Cardiac septum (tissue), 1 donor: ENCODE data around the gene RETN. TPM values are rescaled to one million over a fixed set of nuclear protein-coding genes. Genes with fewer than 3 reads are reported as not detected.

Experiments
- DNase-seq: peaks from one replicate; pipeline ENCODE4 v3.0.0-alpha.2; 2020; ENCODE audit warnings: low spot score
- intact Hi-C: fragments of 100-400 bp; cut with DNase I; formaldehyde crosslinking; loops from one replicate; pipeline ENCODE4 v1.14.0; 2022
- total RNA-seq: library from RNA; stranded (reverse); fragmentation: NEBNext Ultra II Directional; extraction: Animal tissue kit (Norgen Biotek cat#: 25700); gene quantifications from one replicate; pipeline ENCODE4 v1.2.1, GENCODE V29; 2021
- donor health status: DM: no; HTN: no; CAD: no.

The RETN gene
- total RNA-seq, 1 donor from 2014 or later, result 0.75 TPM

DNA sequence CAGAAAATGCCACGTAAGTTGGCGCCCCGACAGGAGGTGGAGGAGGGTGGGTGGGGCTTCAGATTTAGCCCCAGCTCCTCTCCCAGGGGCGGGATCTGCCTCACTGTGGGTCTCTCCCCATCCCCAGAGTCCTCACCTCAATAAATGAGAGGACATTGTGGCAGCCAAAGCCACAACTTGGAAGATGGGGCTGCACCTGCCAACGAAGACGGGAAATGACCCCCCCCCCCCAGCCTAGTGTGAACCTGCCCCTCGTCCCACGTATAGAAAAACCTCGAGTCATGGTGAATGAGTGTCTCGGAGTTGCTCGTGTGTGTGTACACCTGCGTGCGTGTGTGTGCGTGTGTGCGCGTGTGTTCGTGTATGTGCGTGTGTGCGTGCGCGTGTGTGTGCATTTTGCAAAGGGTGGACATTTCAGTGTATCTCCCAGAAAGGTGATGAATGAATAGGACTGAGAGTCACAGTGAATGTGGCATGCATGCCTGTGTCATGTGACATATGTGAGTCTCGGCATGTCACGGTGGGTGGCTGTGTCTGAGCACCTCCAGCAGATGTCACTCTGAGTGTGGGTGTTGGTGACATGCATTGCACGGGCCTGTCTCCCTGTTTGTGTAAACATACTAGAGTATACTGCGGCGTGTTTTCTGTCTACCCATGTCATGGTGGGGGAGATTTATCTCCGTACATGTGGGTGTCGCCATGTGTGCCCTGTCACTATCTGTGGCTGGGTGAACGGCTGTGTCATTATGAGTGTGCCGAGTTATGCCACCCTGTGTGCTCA is 10.3 kb downstream of the RETN start:
- intact Hi-C loops, result loop anchor here (5.0 kb wide), 1 partner anchor 112 kb away; no protein-coding TSS in a partner anchor
- no peak for DNase-seq

DNA sequence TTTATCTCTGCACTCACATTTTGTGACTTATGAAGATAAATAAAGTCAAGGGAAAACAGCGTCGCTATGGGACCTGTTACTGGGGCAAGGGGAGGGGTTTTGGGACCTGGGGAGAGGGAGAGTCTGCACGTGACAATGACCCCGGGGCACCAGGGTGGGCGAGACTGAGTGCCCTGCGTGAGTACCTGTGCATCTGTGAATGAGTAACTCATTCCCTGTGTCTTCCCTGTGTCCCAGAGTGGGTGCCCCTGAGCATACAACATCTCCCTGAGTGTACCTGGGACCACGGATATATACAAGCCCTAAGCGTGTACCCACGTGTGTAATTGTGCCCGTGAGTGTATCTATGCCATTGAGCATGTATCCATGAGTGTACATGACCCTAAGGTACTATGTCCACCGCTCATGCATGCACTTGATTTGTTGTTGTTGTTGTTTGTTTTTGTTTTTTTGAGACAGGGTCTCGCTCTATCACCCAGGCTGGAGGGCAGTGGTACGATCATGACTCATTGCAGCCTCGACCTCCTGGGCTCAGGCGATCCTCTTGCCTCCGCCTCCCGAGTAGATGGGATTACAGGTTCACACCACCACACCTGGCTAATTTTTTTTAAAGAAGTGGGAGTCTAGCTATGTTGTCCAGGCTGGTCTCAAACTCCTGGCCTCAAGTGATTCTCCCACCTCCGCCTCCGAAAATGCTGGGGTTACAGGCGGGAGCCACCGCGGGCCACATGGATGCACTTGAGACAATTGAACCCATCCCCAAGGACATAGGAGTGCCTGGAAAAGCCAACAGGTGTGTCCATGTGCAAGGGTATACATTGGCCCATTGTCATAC is 11.1 kb downstream of the RETN start:
- intact Hi-C loops, result loop anchor here (2.0 to 5.0 kb wide), 2 partner anchors 27 to 113 kb away; no protein-coding TSS in a partner anchor
- DNase-seq, result no peak

DNA sequence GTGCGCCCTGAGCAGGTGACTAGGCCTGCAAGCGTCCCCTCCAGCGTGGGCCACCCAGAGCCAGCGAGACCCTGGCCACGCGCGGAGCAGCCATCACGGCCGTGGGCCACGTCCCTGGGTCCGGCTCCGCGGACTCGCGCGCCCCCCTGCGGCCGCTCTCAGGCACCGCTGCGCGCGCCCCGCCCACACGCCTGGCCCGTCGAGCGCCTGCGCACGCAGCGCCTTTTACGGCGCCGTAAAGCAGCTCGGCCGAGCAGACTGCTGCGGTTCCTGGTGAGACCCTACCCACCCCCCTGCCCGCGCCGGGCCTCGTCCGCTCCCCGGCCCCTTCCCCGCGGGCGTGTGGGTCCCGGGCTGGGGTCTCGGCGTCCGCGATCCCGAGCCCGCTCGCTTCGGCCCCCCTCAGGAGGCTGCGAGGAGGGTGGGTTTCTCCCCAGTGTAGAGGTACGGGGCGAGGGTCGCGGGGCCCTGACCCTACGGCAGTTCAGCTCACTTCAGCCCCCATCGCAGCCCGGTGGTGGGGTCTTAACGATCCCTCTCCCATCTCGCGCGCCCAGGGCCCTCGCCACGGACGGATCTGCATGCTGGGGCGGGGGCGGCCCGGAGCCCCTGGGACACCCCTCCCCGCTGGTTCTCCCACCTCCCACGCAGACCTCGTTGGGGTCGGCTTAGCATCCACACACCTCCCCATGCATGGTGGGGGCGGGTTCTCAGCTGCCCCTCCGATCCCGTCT is 11.9 kb downstream of the RETN start, which contains the start of gene TRAPPC5:
Gene TRAPPC5, plus strand, starts transcription at position 228 of the 734 bp plus-strand sequence. CDS start 1,421 bp downstream, outside the sequence.
- DNase-seq, result peak; percentile 94
- intact Hi-C loops, result loop anchor here (2.0 kb wide), 1 partner anchor 28 kb away; no protein-coding TSS in a partner anchor

DNA sequence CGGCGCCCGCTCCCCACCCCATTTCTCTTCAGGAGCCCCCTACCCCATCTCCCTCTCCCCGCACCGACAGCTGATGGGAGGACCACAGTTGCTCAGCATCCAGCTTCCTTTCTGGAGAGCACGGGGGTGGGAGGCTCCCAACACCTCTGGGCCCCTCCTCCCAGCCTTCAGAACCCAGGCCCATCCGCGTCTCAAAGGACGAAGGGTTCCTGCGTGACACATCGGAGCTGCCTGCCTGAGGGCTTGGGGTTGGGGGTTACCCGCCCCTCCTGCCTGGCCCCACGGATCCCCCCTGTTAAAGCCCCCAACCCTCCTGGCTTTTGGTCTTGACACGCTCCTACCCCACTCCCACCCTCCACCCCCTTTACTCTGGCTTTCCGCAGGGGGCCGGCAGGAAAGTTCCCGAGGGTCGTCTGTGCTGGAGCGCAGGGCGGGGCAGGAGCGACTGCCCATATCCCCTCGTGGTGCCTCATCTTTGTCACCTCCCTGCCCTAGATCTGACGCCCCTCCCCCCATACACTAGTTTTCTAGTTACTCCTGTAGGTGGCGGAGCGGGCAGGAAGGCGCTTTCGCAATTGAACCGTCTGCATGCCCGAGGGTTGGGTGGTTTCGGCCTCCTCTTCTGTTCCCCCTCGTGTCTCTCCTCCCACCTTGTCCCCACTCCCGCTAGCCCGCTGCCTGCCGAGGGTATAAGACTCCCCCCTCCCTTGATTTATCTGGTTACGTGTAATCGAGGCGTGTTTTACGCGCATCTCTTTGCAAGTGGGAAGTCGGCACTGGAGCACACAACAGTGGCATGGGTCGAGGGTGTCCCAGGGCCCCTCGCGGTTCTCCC is 12.7 kb downstream of the RETN start:
- DNase-seq, result peak; percentile 92
- intact Hi-C loops, result loop anchor here (2.0 kb wide), 1 partner anchor 29 kb away; no protein-coding TSS in a partner anchor

DNA sequence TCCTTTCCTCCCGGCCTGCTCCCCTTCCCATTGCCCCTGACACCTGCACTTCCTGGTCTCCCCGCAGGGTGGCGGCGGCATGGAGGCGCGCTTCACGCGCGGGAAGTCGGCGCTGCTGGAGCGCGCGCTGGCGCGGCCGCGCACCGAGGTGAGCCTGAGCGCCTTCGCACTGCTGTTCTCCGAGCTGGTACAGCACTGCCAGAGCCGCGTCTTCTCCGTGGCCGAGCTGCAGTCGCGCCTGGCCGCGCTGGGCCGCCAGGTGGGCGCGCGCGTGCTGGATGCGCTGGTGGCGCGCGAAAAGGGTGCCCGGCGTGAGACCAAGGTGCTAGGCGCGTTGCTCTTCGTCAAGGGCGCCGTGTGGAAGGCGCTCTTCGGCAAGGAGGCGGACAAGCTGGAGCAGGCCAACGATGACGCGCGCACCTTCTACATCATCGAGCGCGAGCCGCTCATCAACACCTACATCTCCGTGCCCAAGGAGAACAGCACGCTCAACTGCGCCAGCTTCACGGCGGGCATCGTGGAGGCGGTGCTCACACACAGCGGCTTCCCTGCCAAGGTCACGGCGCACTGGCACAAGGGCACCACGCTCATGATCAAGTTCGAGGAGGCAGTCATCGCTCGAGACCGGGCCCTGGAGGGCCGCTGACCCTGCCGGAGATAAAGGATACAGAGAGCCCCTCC is 13.5 kb downstream of the RETN start:
- intact Hi-C loops, result no loop called here
- DNase-seq, result no peak

DNA sequence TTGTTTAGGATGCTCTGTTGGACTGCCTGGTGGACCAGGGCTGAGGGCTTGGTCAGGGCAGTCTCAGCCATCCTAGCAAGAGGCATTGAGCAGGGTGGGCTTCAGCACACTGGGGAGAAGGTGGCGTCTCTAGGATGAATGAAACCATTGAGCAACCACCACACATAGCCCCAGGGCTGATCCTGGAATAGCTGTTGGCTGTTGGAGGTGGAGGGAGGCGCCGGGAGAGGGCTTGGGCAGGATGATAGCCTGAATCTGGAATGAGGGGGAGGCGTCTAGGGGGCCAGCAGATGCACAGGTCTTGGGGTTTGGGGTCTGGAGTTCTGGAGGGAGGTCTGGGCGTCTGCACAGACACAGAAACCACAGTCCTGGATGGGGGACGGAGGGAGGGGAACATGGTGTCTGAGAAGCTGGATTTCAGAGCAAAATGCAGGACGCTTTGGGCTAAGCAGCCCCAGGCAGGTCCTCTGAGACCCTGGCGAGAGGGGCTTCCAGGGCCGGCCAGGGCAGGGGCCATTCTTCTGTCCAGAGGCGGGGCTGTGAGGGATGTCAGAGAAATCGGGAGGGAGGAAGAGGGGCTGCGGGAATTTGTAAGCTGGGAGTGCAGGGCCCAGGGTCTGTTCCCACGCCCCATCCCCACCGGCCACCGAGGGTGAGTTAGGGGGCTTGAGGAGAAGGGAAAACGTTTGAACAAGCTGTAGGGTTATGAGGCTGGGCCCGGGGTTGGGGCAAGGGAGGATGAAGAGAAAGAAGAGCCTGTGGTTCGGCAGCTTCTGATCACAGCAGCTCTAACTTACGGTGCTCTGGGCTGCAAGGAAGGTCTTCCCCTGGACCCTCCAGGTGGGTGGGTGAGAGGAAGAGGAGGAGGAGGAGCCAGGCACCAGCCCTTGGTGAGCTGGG is 16.9 kb downstream of the RETN start:
- no peak for DNase-seq
- intact Hi-C loops, result no loop called here

DNA sequence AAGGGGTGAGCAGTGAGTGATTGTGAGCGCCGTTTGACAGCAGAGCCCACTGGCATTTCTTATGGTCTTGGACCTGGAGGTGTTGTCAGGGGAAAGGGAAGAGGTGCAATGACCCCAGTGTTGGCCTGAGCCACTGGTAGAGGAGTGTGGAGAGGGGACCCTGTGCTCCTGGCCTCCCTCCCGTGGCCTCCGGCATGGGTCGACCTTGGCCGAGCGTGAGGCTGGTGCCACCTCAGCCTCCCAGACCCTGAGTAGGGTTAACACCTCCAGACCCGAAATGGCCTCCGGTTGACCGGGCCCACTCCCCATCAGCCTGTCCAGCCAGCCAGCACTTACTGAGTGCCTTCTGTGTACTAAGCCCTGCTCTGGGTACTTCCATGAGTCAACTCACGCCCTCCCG is 18.3 kb downstream of the RETN start:
- intact Hi-C loops, result no loop called here
- no peak for DNase-seq

DNA sequence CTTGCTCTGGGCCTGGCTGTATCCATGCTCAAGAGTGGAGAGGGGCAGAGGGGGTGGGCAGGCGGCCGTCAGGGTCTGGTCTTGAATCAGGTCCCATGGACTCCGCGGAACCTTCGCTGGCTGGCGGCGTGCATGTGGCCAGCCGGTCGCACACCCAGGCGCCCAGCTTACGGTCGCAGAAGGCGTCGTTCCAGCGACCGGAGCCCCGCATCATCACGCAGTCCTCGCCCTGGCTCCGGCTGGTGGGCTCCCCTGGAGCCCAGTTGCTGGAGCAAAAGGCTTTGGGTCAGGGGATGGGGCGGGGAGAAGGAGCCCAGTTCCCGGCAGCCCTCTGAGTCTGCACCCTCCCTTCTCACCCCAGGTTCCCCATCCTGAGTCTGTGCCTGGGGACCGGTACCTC is 20.3 kb downstream of the RETN start:
- intact Hi-C loops, result no loop called here
- no peak for DNase-seq

DNA sequence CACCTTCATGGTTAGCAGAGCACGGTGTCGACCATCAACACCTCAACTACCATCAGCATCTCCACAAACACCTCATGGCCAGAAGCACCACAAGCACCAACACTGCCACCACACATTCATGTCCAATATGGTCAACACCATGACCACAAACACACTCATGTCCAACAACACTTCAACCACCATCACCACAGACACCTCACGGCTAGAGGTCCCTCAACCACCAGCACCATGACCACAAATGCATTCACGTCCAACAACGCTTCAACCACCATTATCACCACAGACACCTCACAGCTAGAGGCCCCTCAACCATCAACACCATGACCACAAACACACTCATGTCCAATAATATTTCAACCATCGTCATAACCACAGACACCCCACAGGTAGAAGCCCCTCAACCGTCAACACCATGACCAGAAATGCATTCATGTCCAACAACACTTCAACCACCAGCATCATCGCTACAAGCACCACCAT is 22.0 kb downstream of the RETN start:
- intact Hi-C loops, result no loop called here

DNA sequence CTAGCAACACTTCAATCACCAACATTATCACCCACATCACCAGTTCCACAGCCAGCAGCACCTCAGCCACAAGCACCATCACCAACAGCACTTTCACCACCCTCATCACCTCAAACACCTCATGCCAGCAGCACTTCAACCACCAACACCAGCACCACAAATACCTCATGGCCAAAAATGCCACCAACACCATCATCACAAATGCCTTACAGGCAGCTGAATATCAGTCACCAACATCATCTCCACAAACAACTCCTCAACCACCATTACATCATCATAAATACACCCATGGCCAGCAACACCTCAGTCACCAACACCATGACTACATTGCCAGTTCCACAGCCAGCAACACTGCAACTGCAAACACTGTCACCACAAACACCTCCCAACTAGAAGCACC is 22.6 kb downstream of the RETN start:
- intact Hi-C loops, result no loop called here
- DNase-seq, result no peak

More for the DNA sequence above, 22.0 kb downstream of the RETN start:
- no peak for DNase-seq

DNA sequence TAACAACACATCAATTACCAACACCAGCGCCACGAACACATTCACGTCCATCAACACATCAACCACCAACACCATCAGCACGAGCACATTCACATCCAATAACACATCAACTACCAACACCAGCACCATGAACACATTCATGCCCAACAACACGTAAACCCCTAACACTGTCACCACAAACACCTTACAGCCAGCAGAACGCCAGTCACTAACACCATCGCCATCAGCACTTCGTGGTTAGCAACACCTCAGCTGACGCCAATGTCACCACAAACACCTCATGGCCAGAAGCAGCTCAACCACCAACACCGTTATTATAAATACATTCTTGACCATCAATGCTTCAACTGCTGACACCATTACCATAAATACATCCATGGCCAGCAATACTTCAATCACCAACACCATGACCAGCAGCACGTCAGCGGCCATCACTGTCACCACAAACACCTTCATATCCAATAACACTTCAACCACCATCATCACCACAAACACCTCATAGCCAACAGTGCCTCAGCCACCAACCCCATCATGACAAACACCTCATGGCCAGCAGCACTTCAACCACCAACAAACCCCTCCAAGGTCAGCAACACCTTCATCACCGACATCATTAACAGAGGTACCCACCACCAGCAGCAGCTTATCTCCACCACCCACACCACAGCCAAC is 23.7 kb downstream of the RETN start:
- DNase-seq, result no peak
- intact Hi-C loops, result no loop called here

DNA sequence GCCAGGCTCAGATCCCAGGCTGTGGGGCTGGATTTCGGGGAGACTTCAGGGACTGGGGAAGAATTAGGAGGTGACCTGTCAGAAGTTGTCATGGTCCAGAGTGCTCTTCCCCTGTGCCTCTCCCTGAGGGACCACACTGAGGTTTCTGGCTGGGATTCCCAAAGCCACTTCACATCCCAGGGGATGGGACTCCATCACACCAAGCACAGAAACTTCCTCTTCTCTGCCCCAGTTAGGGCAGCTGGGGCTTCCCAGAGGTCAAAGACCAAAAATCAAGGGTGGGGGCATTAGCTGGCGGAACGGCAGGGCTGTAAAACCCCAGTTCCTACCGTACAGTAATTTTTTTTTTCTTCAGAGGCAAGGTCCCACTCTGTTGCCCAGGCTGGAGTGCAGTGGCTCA is 25.6 kb downstream of the RETN start:
- no peak for DNase-seq
- intact Hi-C loops, result no loop called here

DNA sequence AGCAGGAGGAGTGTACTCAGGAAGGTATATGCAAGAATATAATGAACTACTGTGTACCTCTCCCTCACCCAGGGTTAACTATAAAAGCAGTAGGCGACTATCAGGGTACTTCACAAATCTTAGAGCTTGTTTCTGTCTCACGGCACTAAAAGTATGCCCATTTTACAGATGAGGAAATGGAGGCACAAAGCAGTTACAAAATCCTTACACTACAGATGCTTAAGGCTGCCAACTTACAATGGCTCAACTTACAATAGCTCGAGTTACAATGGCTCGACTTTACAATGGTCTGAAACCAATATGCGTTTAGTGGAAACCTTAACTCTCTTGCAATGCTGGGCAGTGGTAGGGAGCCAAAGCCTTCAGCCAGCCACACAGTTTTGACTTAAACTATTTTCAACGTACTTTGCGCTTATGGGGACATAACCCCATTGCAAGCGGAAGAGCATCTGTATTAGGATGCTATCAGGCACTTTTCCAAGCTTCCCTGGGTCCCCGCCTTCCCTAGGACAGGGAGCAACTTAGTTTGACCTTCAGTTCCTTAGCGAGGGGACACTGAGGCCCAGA is 29.0 kb downstream of the RETN start:
- no peak for DNase-seq
- intact Hi-C loops, result no loop called here

DNA sequence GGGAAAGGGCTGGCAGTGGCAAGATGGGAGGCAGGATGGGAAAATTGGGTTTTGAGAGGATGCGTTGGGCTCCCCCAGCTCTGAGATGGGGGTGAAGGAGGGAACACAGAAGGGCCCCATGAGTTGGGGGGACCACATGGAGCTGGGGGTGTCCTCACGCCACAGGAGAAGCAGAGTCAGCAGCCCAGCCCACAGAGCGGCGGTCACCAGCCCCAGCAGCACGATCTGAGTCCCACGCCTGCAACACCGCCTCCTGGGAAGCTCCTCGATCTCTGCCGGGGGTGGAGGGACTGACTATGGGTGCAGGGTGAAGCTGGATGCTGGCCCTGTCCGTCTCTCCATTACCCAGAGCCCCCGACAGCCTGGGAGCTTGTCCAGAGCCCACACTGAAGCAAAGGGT is 29.7 kb downstream of the RETN start:
- DNase-seq, result no peak
- intact Hi-C loops, result no loop called here

DNA sequence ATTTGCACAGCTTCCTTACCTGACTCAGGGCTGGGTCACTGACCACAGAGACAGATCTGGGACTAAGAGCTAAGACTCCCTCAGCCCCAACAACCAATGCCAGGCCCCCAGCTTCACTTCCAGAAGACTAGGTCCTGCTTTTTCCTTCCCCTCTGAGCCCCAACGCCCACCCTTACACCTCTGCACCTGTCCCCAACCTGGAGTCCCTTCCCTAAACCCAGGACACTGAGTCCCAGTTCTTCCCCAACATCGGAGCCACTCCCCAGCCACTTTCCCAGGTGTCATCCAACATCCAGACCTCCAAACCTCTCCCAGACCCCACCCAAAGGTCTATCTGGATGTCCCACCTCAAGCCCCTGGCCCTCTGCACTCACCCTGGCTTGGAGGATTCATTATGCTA is 30.2 kb downstream of the RETN start:
- DNase-seq, result no peak

More for the DNA sequence above, 30.2 kb downstream of the RETN start:
- intact Hi-C loops, result no loop called here
